UCSD-AML1 (cell line): ENCODE data around the gene GAL.

Experiments
- DNase-seq: peaks from one replicate; lab custom pipeline; 2025; ENCODE audit not compliant: unreplicated experiment; lab: John Stamatoyannopoulos, UW

The GAL gene

DNA sequence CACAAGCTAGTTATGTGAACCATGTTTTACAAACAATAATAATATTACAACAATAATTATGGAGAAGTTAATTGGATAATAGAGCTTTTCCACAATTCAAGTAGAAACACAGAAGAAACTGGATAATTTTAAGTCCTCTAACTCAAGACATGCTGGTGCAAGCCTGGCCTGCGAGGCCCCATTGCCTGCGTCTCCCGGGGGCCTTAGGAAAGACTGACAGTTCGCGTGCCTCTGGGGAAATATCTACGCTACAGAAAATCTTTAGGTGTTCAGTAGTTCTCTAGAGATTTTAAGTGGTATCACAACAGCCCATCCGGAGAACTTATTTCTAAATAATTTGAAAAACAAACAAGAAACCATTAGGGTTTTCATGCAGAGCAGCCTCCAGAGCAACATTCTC, 23.2 kb downstream of the GAL start:
- DNase-seq, result no peak

DNA sequence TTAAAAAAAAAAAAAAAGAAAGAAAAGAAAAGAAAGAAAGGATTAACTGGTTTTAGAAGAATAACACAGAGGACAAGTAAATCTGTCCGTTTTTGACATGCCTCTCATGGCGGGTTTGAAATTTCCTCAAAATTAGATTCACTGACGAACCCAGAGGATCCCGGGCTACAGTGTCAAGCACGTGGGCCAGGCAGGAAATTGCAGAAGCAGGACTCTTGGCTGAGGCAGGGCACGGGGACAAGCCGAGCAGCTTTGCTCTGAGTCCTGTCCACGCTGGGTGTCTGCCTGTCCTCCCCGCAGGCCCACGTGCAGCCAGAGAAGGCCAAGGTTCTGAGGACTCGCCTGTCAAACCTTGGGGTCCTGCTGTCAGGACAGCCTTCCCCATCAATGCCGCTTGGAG, 24.7 kb downstream of the GAL start:
- no peak for DNase-seq

DNA sequence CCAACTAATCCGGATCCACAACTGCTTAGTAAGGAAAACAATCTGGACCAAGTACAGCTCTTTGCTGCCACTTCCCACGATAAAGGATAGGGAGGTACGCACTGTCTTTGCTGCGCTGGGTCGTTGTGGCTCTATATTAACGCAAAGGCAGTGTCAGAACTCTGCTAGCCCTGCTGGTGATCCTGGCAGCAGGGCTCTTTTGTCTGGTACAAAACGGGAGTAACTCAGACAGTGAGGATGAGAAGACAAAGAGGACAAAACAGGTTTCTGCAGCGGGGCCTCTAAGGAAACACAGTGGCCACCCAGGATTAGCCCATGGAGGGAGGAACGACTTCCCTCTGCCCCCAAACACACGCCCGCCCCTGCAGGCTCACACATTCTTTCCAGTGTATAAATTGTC, 26.1 kb downstream of the GAL start:
- DNase-seq, result no peak

DNA sequence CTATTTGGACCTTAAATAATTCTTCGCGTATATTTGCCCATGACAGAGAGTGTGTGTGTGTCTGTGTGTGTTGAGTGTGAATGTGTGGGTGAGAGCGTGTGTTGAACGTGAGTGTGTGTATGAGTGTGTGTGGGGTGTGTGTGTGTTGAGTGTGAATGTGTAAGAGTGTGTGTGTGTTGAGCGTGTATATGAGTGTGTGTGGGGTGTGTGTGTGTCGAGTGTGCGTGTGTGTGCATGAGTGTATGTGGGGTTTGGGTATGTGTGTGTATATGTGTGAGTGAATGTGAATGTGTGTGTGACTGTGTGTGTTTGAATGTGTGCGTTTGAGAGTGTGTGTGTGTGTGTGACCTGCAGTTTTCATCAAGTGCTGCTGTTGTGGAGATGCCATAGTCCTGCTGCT, 26.8 kb downstream of the GAL start:
- DNase-seq, result no peak

DNA sequence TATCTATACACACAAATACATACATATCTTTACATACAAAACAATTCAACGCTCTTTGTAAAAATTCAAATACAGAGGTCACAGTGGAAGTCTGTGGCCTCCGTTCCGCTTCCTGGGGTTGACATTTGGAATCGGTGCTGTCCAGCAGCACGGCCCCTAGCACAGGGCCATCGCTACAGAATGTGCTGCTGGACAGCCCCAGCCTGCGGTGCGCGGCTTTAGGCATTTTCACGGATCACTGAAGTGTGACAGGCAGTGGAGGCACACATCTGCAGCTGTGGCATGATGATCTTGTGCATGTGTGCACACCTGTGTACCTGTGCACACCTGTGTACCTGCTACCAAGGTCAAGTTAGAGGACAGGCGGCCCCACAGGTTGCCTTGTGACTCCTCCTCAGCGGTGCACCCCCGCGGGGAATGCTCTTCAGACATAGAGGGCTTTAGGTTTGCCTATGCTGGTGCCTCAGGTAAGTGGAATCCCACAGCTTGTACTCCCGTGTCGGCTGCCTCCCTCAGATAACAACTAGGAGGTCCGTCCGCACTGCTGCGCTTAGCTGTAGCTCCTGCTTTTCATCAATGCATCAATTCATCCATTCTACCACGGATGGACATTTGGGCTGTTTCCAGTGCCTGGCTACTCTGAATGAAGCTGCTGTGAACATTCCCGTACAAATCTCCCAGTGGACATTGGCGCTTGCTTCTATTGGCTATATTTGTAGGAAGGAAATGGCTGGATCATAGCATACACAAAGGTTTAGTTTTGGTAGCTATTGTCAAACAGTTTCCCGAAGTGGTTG, 29.9 kb downstream of the GAL start:
- no peak for DNase-seq

DNA sequence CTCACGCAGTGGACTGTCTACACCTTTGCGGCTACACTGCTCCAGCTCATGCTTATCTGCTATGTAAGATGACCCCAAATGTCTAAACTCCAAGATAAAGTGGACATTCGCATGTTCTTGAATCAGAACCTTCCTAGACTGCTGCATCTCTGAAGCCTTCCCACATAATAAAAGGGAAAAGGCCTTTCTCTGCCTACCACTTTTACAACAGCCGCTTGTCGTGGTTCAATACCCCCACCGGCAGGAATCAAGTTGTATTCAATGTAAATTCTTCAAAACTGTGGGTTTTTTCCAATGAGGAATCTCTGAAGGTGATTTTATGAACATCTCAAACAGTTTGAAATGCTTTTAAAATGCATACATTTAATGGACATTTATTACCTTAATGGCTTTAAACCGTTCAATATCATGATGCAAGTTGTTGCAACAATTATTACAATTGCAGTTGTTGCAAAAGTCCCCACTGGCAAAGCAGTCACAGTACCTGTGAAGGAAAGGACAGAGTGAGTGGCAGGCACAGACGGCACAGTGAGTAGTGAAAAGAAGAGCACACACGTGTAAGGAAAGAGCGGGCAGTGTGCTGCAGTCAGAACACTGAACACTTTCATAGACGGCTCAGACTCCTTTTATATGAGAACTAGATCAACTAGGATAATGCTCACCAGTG, 31.2 kb downstream of the GAL start:
- no peak for DNase-seq

DNA sequence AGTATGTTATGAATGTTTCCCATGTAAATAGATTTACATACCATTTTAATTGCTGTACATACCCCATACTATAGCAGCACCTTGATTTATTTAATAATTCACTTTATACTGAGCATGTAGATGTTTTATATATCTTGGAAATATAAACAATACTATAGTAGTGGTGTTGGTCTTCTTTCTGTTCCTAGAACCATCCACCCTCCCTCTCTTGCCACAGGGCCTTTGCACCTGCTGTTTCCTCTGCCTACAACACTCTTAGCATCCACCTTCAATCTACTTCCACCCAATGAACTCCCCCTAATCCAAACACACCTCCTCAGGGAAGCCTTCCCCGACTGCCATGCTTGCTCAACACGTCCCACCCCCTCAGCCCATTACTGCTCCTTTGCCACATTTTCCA, 36.7 kb downstream of the GAL start:
- DNase-seq, result no peak

DNA sequence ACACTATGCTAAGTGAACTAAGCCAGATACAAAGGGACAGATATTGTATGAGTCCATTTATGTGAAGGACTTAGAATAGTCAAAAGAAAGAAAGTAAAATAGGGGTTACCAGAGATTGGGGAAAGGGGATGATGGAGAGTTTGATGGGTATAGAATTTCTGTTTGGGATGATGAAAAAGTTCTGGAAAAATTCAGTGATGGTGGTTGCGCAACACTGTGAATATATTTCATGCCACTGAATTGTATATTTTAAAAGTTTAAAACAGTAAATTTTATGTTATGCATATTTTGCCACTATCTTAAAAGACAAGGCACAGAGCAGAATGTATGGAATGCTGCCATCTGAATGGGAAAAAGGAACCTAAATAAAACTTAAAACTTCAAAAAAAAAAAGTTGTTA, 37.8 kb downstream of the GAL start:
- no peak for DNase-seq

DNA sequence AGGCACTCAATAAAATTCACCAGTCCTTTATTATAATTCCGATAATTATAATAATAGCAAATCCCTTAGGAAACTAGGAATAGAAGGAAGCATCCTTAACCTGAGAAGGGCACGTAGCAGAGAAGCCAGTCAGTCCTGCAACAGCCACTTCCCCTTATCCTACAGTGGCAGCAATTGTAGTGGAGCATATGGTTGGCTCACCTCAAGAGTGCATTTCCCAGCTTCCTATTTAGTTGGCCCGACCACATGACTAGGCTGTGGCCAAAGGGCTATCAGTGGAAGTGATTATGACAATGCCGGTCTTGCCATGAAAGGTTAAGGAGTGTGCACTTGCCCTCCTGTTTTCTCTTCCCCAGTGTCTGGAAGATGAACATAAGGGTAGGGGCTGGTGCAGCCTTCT, 39.9 kb downstream of the GAL start:
- peak; percentile 35 for DNase-seq

DNA sequence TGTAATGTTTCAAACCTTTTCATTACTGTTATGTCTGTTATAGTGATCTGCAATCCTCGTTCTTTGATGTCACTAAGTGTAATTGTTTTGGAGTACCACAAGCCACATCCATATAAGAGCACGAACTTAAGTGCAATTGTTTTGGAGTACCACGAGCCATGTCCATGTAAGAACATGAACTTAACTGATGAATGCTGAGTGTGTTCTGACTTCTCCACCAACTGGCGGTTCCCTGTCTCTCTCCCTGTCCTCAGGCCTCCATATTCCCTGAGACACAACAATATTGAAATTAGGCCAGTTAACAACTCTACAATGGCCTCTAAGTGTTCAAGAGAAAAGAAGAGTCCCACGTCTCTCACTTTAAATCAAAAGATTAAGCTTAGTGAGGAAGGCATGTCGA, 43.4 kb downstream of the GAL start:
- DNase-seq, result no peak

DNA sequence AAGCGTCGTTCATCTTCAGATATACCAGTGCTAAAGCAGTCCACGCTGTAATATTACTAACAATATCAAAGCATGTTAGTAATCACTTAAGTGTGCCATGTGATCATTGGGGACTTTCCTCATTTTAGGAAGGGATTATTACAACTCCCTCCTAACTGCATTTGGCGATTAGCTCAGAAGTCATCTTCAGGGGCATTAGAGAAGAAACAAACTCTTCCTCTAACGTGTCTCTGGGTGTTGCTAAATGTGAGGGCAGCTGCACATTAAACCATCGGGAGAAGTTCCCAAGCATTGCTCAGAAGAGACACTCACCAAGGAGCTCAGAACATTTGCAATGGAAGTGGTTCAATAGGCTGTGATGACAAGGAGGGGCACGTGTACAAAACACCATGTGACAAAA, 49.8 kb downstream of the GAL start:
- no peak for DNase-seq

DNA sequence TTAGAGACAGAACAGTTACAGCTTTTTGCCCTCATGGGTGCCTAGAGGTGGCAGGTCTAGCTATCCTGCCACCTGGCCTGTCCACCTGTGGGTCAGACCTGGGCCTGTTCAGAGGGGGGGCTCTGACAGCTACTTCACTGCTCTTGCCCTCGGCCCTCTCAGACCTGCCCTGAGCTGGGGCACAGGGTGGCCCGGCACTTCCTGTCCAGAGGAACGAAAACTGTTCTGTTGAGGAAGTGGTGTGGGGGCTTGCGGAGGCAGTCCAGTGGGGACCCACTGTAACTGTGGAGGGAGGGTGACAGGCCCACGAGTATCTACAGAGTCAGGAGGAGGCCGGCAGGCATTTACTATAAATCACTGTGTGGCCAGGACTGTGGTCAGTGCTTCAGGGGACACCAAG, 50.8 kb downstream of the GAL start:
- no peak for DNase-seq

DNA sequence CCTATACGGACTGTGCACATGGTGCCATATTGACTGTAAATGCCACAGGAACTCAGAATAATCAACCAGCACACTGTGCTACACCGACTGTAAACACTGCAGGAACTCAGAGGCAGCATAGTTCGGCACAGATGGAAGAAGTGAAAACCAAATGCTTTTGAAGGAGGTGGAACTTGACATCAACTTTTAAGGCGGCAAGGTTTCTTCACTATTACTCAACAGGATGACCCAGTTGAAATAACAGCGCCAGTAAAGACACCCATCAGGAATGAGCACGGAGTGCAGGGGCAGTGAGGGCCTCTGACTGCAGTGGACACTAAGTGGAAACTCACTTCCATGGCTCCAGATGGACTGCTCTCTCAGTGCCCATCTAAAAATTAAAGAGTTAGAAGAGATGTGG, 51.3 kb downstream of the GAL start:
- DNase-seq, result no peak
